ENCODE data around the gene SLC24A1. TPM values are rescaled to one million over a fixed set of nuclear protein-coding genes. Genes with fewer than 3 reads are reported as not detected.

SLC24A1 gene
- polyA plus RNA-seq, 3 donors = 0.80 to 1.7 (median 0.83) TPM

GRCh38 chr15:65599677-65600076 lies 22.1 kb upstream of the SLC24A1 start:
- TF ChIP-seq CTCF (IDR thresholded peaks at IDR 0.05) = no peak
- Histone ChIP-seq H3K36me3 (replicated peaks in 1 of 2; ENCODE audit: control insufficient read depth in 1 of 2, insufficient read depth in 2 of 2, low read length in 2 of 2) (peaks cover 71 to 96% of the 10 kb centered on the region in 2 donors), H3K9me3 (replicated peaks in 1 of 2; ENCODE audit: control insufficient read depth in 1 of 2, insufficient read depth in 1 of 2, low read length in 2 of 2) (no peaks in the 10 kb centered on the region), H3K27me3 (ENCODE audit: control insufficient read depth in 2 of 2, insufficient read depth in 2 of 2, low read length in 2 of 2) (no peaks in the 10 kb centered on the region), H4K20me1 (ENCODE audit: insufficient read depth, low read length) (no peaks in the 10 kb centered on the region), H3K9ac (ENCODE audit: insufficient read depth, low read length, poor library complexity, severe bottlenecking) (no peak overlapping the region), H2AFZ (ENCODE audit: insufficient read depth, low read depth, low read length, poor library complexity, severe bottlenecking) (no peak overlapping the region), H3K4me3 (replicated peaks in 1 of 3; ENCODE audit: low read depth in 2 of 3, low read length in 3 of 3) (no peak overlapping the region), H3K4me1 (ENCODE audit: control insufficient read depth in 1 of 2, insufficient read depth in 2 of 2, low read length in 2 of 2) (no peaks in the 10 kb centered on the region), H3K4me2 (replicated peaks; ENCODE audit: extremely low read depth, low read length, poor library complexity, severe bottlenecking) (no peak overlapping the region), H3K79me2 (ENCODE audit: insufficient read depth, low read length) (no peaks in the 10 kb centered on the region), H3K27ac (ENCODE audit: low read depth in 1 of 2, low read length in 2 of 2) (no peak overlapping the region)
- H3K27me3 Mint-ChIP-seq (ENCODE audit: low read depth in 3 of 3) = no peaks in the 10 kb centered on the region
- no peak overlapping the region for H3K27ac Mint-ChIP-seq
- 100% methylated on average over 3 of the region's 5 CpGs for WGBS (ENCODE audit: insufficient coverage)
- no peaks in the 10 kb centered on the region for H3K4me1 Mint-ChIP-seq
- H3K4me3 Mint-ChIP-seq = no peak overlapping the region
- intact Hi-C loops (cut with micrococcal nuclease) = no loop called here
- H3K9me3 Mint-ChIP-seq = no peaks in the 10 kb centered on the region
- DNase-seq = no peak
- H3K36me3 Mint-ChIP-seq = peaks cover 62 to 85% of the 10 kb centered on the region in 2 donors

GRCh38 chr15:65603134-65603533 lies 18.6 kb upstream of the SLC24A1 start:
- Histone ChIP-seq H3K27ac (ENCODE audit: low read depth in 1 of 2, low read length in 2 of 2) (no peak overlapping the region), H3K4me3 (replicated peaks in 1 of 3; ENCODE audit: low read depth in 2 of 3, low read length in 3 of 3) (no peak overlapping the region), H3K36me3 (replicated peaks in 1 of 2; ENCODE audit: control insufficient read depth in 1 of 2, insufficient read depth in 2 of 2, low read length in 2 of 2) (peaks cover 48 to 85% of the 10 kb centered on the region in 2 donors), H3K79me2 (ENCODE audit: insufficient read depth, low read length) (peaks cover 20% of the 10 kb centered on the region), H3K9me3 (replicated peaks in 1 of 2; ENCODE audit: control insufficient read depth in 1 of 2, insufficient read depth in 1 of 2, low read length in 2 of 2) (no peaks in the 10 kb centered on the region), H3K4me2 (replicated peaks; ENCODE audit: extremely low read depth, low read length, poor library complexity, severe bottlenecking) (no peak overlapping the region), H3K4me1 (ENCODE audit: control insufficient read depth in 1 of 2, insufficient read depth in 2 of 2, low read length in 2 of 2) (no peaks in the 10 kb centered on the region), H3K27me3 (ENCODE audit: control insufficient read depth in 2 of 2, insufficient read depth in 2 of 2, low read length in 2 of 2) (no peaks in the 10 kb centered on the region), H3K9ac (ENCODE audit: insufficient read depth, low read length, poor library complexity, severe bottlenecking) (no peak overlapping the region), H4K20me1 (ENCODE audit: insufficient read depth, low read length) (no peaks in the 10 kb centered on the region), H2AFZ (ENCODE audit: insufficient read depth, low read depth, low read length, poor library complexity, severe bottlenecking) (no peak overlapping the region)
- no peak for TF ChIP-seq CTCF (IDR thresholded peaks at IDR 0.05)
- H3K27me3 Mint-ChIP-seq (ENCODE audit: low read depth in 3 of 3) = no peaks in the 10 kb centered on the region
- no peak overlapping the region for H3K4me3 Mint-ChIP-seq
- peaks cover 40 to 61% of the 10 kb centered on the region in 2 donors for H3K36me3 Mint-ChIP-seq
- intact Hi-C loops (cut with micrococcal nuclease) = no loop called here
- H3K4me1 Mint-ChIP-seq = no peaks in the 10 kb centered on the region
- no peaks in the 10 kb centered on the region for H3K9me3 Mint-ChIP-seq
- WGBS (ENCODE audit: insufficient coverage) = no CpG with 5 or more reads among the region's 2 CpGs
- H3K27ac Mint-ChIP-seq = no peak overlapping the region
- no peak for DNase-seq
